ENCODE measurements around the gene ADCK2.
A peak's percentile ranks its signal among the peaks of the same experiment; 100 is the strongest.
"Not testable (repeated sequence)": the region's sequence is repeated elsewhere in the genome, so short reads cannot be mapped to it uniquely, and the experiment has no call there.

ADCK2 gene, protein sequence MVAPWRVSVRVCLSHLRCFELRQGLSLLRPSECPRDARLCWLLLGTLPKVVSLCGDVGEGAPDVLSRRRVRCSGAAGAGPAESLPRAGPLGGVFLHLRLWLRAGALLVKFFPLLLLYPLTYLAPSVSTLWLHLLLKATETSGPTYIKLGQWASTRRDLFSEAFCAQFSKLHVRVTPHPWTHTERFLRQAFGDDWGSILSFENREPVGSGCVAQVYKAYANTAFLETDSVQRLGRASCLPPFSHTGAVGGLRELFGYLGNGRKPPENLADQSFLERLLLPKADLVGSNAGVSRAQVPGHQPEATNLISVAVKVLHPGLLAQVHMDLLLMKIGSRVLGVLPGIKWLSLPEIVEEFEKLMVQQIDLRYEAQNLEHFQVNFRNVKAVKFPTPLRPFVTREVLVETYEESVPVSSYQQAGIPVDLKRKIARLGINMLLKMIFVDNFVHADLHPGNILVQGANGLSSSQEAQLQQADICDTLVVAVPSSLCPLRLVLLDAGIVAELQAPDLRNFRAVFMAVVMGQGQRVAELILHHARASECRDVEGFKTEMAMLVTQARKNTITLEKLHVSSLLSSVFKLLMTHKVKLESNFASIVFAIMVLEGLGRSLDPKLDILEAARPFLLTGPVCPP

DNA sequence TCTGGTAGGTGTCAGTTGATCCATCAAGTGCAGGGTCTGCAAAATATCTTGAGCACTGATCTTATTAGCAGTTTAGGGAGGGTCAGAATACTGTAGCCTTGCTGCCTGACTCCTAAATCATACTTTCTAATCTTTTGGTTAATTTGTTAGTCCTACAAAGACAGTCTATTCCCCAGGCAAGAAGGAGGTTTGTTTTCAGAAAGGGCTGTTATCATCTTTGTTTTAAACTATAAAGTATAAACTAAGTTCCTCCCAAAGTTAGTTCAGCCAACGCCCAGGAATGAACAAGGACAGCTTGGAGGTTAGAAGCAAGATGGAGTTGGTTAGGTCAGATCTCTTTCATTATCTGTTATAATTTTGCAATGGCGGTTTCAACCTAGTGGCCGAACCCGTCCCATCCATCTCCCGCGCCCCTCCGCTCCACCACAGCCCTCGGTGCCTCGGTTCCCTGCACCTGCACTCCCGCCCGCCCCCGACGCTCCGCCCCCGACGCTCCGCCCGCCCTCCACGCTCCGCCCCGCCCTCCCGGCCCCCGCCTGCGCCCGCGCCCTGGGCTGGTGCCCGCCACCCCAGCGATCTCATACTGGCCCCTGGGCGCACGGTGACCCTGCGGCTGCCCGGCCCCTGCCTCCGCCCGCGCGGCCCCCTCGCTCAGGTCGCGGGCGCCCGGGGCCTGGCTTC, at the start of gene ADCK2:
Gene ADCK2 (plus strand): TSS at position 564 of the 681 bp plus-strand sequence. CDS start 386 bp downstream, outside the sequence.
- Histone ChIP-seq H3K9me3 (no peaks in the 10 kb centered on the region), H3K4me3 (peak within 1 kb of the TSS; percentile 50), H3K4me1 (peaks cover 23% of the 10 kb centered on the region), H3K27me3 (ENCODE audit: low read depth) (no peaks in the 10 kb centered on the region), H3K36me3 (replicated peaks) (peaks cover 10% of the 10 kb centered on the region; the same call in 1 of the 2 replicates)
- in situ Hi-C loops (cut with MboI; ENCODE audit: low sequenced_read_pairs) = no loop called here
- peak; percentile 56 to 84 for DNase-seq (ENCODE audit: low spot score in 2 of 2)

DNA sequence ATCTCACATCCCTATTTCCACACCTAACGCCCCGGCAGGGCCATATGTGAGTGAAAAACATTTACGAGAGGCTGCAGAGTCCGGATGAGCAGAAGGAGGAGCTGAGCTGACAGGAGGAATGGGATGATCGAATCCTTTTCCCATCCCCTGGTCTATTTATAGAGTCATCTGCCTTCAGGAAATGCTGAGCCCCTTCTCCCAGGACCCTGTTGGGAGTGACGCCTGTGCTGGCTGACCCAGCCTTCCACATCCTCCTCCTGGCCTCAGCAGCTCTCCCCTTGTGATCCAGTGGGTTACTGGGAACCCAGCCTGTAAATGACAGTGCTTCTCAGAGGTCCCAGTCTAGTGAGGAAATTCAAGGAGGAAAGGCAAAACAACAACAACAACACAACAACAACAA, 48.8 kb upstream of the ADCK2 start:
- in situ Hi-C loops (cut with MboI; ENCODE audit: low sequenced_read_pairs) = no loop called here
- Histone ChIP-seq H3K27me3 (ENCODE audit: low read depth) (no peaks in the 10 kb centered on the region), H3K36me3 (replicated peaks) (no peaks in the 10 kb centered on the region), H3K4me3 (no peak overlapping the region), H3K4me1 (peaks cover 33% of the 10 kb centered on the region), H3K9me3 (no peaks in the 10 kb centered on the region)
- no peak for DNase-seq (ENCODE audit: low spot score in 2 of 2)

DNA sequence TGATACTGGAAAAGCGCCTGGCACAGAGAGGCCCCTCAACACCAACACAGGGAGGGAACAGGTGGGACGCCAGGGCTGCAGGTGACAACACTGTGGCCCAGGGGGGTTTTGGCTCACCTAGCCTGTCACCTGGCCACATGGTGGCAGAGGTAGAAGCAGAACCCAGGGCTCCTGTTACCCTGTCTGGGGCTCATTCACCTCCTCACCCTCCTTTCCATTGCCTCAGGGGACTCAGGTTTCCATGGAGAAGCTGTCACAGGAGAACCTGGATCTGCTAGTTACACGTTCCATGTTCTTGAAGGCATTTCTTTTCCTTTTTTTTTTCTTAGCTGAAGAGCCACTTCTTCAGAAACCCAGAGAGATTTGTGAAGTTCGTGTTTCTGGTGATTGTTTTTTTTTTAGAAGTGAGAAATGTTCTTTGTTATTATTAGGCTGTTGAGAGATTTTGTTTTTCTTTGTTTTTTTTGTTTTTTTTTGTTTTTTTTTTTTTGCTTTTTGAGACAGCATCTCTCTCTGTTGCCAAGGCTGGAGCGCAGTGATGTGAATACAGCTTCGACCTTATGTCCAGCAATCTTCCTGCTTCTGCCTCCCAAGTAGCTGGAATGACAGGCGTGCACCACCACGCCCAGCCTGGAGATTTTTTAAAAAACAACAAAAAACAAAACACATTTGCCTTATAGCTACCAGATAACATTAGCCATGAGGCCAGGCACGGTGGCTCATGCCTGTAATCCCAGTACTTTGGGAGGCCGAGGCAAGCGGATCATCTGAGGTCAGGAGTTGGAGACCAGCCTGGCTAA, 48.2 kb upstream of the ADCK2 start:
- Histone ChIP-seq H3K36me3 (replicated peaks) (no peaks in the 10 kb centered on the region), H3K4me1 (peaks cover 30% of the 10 kb centered on the region), H3K4me3 (no peak overlapping the region), H3K9me3 (no peaks in the 10 kb centered on the region), H3K27me3 (ENCODE audit: low read depth) (no peaks in the 10 kb centered on the region)
- peak in 1 of 2 experiments; percentile 25 for DNase-seq (ENCODE audit: low spot score in 2 of 2)
- in situ Hi-C loops (cut with MboI; ENCODE audit: low sequenced_read_pairs) = no loop called here

DNA sequence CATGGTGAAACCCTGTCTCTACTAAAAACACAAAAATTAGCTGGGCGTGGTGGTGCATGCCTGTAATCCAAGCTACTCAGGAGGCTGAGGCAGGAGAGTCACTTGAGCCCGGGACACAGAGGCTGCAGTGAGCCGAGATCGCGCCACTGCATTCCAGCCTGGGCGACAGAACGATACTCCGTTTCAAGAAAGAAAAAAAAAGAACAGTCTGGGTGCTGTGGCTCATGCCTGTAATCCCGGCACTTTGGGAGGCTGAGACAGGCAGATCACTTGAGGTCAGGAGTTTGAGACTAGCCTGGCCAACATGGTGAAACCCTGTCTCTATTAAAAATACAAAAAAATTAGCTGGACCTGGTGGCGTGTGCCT, 47.6 kb upstream of the ADCK2 start:
- H3K9me3 ChIP-seq; DNase-seq (ENCODE audit: low spot score in 2 of 2); H3K4me3 ChIP-seq; H3K36me3 ChIP-seq (replicated peaks); in situ Hi-C loops (cut with MboI; ENCODE audit: low sequenced_read_pairs); H3K27me3 ChIP-seq (ENCODE audit: low read depth): not testable (repeated sequence)
- H3K4me1 ChIP-seq = peaks cover 25% of the 10 kb centered on the region

DNA sequence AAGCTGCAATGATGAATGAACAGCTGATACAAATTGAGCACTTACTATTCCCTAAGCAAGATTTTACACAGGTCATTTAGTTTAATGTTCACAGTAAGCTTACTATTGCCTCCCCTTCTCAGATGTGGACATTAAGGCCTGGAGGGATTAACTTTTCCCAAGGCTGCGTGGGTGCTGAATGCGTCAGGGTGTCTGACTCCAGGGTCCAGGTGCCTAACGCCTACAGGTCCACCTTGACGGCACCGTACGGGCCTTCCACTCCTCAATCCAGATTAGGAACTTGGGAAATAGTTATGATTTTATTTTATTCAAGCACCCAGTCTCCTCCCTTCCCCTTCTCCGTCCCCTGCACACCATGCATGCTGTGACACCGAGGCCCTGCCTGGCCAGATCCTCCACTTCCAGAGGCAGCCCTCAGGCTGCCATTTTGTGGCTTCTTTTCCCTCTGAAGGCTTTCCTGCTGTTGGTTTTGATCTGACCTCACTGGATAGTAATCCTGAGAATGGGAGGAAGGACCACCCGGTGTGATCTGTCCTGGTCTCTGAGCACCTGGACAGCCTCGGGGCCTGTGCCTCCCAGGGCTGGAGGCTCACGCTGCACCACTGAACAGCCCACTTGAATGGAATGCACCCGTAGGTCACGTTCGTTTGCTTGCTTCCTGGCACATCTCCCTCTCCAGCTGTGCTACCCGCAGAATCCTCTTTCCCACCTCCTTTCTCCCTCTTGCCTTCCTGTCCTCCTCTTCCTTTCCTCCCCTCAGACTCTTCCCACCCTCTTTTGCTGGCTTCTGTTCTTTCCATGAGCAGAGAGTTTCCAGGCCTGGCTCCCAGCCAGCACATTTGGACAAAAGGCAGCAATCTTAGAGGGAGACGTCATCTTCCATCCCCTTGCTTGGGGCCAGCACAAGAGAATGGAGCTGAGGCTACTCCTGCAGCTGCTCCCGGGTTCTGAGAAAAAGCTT, 46.6 kb upstream of the ADCK2 start:
- Histone ChIP-seq H3K4me3 (no peak overlapping the region), H3K4me1 (peaks cover 19% of the 10 kb centered on the region), H3K36me3 (replicated peaks) (no peaks in the 10 kb centered on the region), H3K9me3 (no peaks in the 10 kb centered on the region; the same call in 1 of the 2 replicates), H3K27me3 (ENCODE audit: low read depth) (no peaks in the 10 kb centered on the region)
- DNase-seq (ENCODE audit: low spot score in 2 of 2) = peak; percentile 84 to 92
- in situ Hi-C loops (cut with MboI; ENCODE audit: low sequenced_read_pairs) = no loop called here

DNA sequence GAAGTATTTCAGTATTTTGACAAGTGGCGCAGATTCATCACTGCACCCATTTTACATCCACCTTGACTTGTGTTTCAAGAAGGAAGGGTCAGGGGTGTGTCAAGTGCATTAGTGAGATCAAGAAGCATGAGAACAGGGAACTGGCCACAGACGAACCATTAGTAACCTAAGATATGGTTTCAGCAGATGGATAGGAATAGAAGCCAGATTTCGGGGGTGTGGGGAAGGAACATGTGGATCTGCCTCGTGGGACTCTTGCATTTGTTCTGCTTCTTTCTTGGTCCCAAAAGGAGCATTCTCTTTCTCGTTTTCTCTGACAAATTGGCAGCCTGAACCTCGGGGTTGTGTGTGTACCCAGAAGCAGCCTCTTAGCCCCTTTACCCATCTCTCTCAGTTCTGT, 41.7 kb upstream of the ADCK2 start:
- no peaks in the 10 kb centered on the region for H3K36me3 ChIP-seq (replicated peaks)
- H3K9me3 ChIP-seq = no peaks in the 10 kb centered on the region; the same call in 1 of the 2 replicates
- H3K4me3 ChIP-seq = no peak overlapping the region
- peaks cover 17% of the 10 kb centered on the region for H3K4me1 ChIP-seq
- H3K27me3 ChIP-seq (ENCODE audit: low read depth) = no peaks in the 10 kb centered on the region
- DNase-seq (ENCODE audit: low spot score in 2 of 2) = no peak
- in situ Hi-C loops (cut with MboI; ENCODE audit: low sequenced_read_pairs) = no loop called here

DNA sequence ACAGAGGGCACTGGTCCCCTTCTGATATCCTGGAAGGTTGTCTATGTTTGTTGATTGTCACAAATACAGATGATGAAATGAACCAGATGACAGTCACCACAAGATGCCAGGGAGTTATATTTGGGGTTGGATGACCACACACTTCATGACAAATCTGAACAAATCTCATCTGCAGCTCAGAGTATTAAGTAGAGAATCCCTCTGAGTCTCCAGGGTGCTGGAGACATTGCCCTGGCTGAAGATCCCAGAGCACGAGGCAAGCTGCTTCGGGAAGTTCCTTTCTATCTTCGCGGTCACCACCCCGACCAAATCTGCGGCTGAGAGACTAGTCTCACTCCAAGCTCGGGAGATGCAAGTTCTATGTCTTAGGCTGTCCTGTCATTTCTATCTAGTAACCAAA, 41.1 kb upstream of the ADCK2 start:
- H3K9me3 ChIP-seq = no peaks in the 10 kb centered on the region; the same call in 1 of the 2 replicates
- DNase-seq (ENCODE audit: low spot score in 2 of 2) = no peak
- H3K4me1 ChIP-seq = peaks cover 15% of the 10 kb centered on the region
- H3K4me3 ChIP-seq = no peak overlapping the region
- in situ Hi-C loops (cut with MboI; ENCODE audit: low sequenced_read_pairs) = no loop called here
- H3K27me3 ChIP-seq (ENCODE audit: low read depth) = no peaks in the 10 kb centered on the region
- no peaks in the 10 kb centered on the region for H3K36me3 ChIP-seq (replicated peaks)

DNA sequence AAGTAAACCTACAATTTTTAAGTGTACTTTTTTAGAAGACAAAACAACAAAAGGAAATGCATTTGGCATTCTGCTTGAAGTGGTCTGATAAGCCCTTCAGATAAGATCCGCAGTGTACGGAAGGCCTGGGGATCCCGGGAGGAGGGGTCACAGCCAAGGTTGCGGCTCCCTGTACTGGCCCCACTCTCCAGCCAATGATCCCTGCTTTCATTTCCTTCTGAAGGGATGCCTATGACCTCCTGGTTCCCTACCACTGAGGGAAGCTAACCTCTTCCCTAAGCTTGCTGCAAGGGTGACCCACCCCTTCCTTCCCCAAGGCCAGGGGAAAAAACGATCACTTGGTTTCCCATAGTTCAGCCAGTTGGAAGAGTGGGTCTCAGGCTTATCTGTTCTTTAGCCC, 37.4 kb upstream of the ADCK2 start:
- Histone ChIP-seq H3K4me1 (peaks cover 23% of the 10 kb centered on the region), H3K4me3 (no peak overlapping the region), H3K9me3 (no peaks in the 10 kb centered on the region; the same call in 1 of the 2 replicates), H3K36me3 (replicated peaks) (no peaks in the 10 kb centered on the region), H3K27me3 (ENCODE audit: low read depth) (no peaks in the 10 kb centered on the region)
- in situ Hi-C loops (cut with MboI; ENCODE audit: low sequenced_read_pairs) = no loop called here
- no peak for DNase-seq (ENCODE audit: low spot score in 2 of 2)

DNA sequence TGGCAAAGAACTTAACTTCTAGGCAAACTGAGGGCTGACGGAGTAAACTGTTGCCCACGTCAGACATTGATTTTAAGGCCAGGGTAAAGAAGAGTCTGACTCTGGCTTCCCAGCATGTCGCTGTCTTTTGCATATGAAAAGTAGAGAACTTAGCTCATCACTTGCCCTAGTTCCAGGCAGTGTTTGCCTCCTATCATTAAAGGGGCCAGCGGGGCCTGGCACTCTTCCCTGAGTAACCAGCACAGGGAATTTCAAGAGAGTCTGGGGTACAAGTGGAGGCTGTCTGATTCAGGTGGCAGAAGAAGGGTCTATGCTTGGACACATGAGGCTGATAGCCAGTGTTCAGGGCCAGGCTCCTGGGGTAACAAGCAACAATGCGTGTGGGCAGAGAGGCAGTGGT, 36.9 kb upstream of the ADCK2 start:
- H3K27me3 ChIP-seq (ENCODE audit: low read depth) = no peaks in the 10 kb centered on the region
- H3K4me3 ChIP-seq = no peak overlapping the region

DNA sequence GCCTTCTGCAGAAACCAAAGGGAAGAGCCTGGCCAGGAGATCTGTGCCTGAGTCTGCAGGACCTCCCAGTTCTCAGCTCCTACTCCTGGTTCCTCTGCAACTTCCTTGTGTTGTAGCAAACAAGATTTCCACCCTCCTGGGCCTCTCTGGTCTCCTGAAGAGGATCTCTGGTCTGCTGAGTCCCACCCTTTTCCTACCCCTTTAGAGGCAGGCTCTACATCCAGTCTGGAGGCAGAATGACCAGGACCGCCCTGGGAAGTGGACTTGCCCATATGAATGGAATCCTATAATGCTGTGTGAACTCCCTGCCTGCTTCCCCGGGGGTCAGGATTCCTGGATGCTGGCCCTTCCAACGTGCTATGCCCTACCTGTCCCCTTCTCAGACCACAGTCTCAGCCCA, 35.3 kb upstream of the ADCK2 start:
- no peak for DNase-seq (ENCODE audit: low spot score in 2 of 2)
- in situ Hi-C loops (cut with MboI; ENCODE audit: low sequenced_read_pairs) = no loop called here
- Histone ChIP-seq H3K9me3 (no peaks in the 10 kb centered on the region), H3K4me3 (no peak overlapping the region), H3K27me3 (ENCODE audit: low read depth) (no peaks in the 10 kb centered on the region), H3K36me3 (replicated peaks) (no peaks in the 10 kb centered on the region), H3K4me1 (peaks cover 36% of the 10 kb centered on the region)

More for the DNA sequence above, 36.9 kb upstream of the ADCK2 start:
- in situ Hi-C loops (cut with MboI; ENCODE audit: low sequenced_read_pairs) = no loop called here
- H3K36me3 ChIP-seq (replicated peaks) = no peaks in the 10 kb centered on the region
- no peaks in the 10 kb centered on the region for H3K9me3 ChIP-seq
- peaks cover 23% of the 10 kb centered on the region for H3K4me1 ChIP-seq
- DNase-seq (ENCODE audit: low spot score in 2 of 2) = peak in 1 of 2 experiments; percentile 16

DNA sequence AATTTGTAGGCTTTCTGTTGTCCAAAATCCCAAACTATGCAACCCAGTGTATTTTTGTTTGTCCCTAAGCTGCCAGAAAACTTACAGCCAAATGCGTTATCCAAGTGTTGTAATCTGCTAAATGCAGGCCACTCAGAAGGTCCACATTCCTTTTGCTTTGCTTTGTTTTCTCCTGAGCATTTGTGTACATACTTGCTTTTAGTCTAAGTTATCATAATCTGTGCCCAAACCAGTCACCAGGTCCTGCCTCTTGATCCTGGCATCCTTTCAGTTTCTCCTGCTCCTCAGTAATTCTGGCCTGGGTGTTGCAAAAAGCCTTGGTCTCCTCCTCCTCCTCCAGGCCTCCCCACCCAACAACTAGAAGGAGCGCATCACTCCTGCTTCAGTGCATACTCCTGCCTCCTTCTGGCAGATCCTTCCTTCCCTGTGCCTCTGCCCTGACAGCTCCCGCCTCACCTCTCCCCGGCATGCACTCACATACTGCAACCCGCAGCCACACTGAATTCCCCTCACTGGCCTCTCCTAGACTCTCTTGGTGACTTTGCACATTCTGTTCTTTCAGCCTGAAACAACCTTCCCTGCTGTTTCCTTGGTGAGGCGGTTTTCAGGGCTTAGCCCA, 34.5 kb upstream of the ADCK2 start:
- in situ Hi-C loops (cut with MboI; ENCODE audit: low sequenced_read_pairs) = no loop called here
- Histone ChIP-seq H3K4me1 (peaks cover 36% of the 10 kb centered on the region), H3K36me3 (replicated peaks) (no peaks in the 10 kb centered on the region), H3K4me3 (no peak overlapping the region), H3K27me3 (ENCODE audit: low read depth) (no peaks in the 10 kb centered on the region), H3K9me3 (no peaks in the 10 kb centered on the region)
- DNase-seq (ENCODE audit: low spot score in 2 of 2) = peak in 1 of 2 experiments; percentile 65

DNA sequence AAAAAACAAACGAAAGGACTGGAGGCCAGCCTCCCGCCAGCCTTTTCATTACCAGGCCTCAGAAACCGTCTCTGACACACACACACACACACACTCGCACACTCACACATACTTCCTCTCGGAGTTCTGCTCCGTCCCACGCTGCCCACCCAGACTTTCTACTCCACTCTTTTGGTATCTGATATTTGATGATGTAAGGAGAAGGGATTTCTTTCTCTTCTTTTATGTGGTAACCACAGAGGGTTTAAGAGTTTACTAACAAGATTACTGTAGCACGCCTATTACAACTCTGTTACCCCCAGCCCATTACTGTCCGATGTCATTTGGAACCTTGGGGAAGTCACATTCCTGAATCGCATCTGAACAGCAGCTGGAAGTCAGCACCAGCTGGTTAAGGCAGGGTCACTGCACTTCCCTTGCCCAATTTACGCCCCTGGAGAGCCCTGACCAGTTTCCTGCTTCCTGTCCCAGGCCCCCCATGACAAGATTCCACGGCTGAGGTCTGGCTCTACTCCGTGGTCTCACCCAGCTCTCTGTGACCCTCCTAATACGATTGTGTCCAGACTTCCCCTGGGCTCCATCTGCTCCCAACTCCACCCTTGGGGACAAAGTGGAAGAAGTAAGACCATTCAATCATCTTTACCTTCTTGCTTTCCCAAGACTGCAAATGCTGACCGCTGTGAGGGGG, 33.2 kb upstream of the ADCK2 start:
- Histone ChIP-seq H3K27me3 (ENCODE audit: low read depth) (no peaks in the 10 kb centered on the region), H3K4me3 (peak overlapping the region; percentile 70), H3K36me3 (replicated peaks) (no peaks in the 10 kb centered on the region), H3K4me1 (peaks cover 36% of the 10 kb centered on the region), H3K9me3 (no peaks in the 10 kb centered on the region)
- in situ Hi-C loops (cut with MboI; ENCODE audit: low sequenced_read_pairs) = no loop called here
- DNase-seq (ENCODE audit: low spot score in 2 of 2) = peak in 1 of 2 experiments; percentile 35

Measured in HAP-1 (cell line).